CD4-positive, alpha-beta memory T cell (primary cell): ENCODE measurements around the gene NME8. TPM values are rescaled to one million over a fixed set of nuclear protein-coding genes. Genes with fewer than 3 reads are reported as not detected.

ENCODE experiments used
- CTCF ChIA-PET: fragments of 350-600 bp; sonication (Branson Sonifier 250); formaldehyde crosslinking; loops from one replicate; lab custom pipeline; 2021; ENCODE audit warnings: inconsistent platforms; ENCODE audit not compliant: partially characterized antibody; lab: Charles Lee
- POLR2A ChIA-PET: fragments of 350-600 bp; sonication (Branson Sonifier 250); formaldehyde crosslinking; loops from one replicate; lab custom pipeline; 2021; ENCODE audit not compliant: partially characterized antibody; lab: Charles Lee
- DNase-seq, 5 donors: peaks; one replicate each; pipeline versions ENCODE4 v3.0.0 to v3.0.0-alpha.2; 2020 to 2022; ENCODE audit warnings: mixed read lengths in 1 of 5
- H3K27ac ChIP-seq: one replicate; pipeline ENCODE4 v1.7.0; 2013; ENCODE audit warnings: low read depth, low read length
- H3K27me3 ChIP-seq: 2 replicates; pipeline ENCODE4 v1.7.0; 2013; ENCODE audit warnings: mild to moderate bottlenecking, low read length, moderate library complexity; ENCODE audit not compliant: insufficient read depth
- H3K36me3 ChIP-seq: 2 replicates; pipeline ENCODE4 v1.7.0; 2013; ENCODE audit warnings: mild to moderate bottlenecking, low read length, moderate library complexity; ENCODE audit not compliant: insufficient read depth
- H3K4me1 ChIP-seq: 2 replicates; pipeline ENCODE4 v1.7.0; 2013; ENCODE audit warnings: mild to moderate bottlenecking, low read length, moderate library complexity; ENCODE audit not compliant: insufficient read depth
- H3K4me3 ChIP-seq, 2 donors: one replicate each; pipeline ENCODE4 v1.7.0; 2013; ENCODE audit warnings: low read length in 2 of 2, mild to moderate bottlenecking in 1 of 2
- H3K9me3 ChIP-seq, 2 donors: one replicate each; pipeline ENCODE4 v1.7.0; 2013; ENCODE audit warnings: low read length in 2 of 2, control low read depth in 1 of 2; ENCODE audit not compliant: control insufficient read depth in 1 of 2
- H3K27ac Mint-ChIP-seq, 7 donors: one replicate each; pipeline ENCODE4 v1.8.0; 2020 to 2021; ENCODE audit warnings: mixed read lengths in 7 of 7, mild to moderate bottlenecking in 6 of 7, inconsistent platforms in 3 of 7, moderate library complexity in 3 of 7
- H3K27me3 Mint-ChIP-seq, 2 donors: one replicate each; pipeline ENCODE4 v1.8.0; 2020 to 2021; ENCODE audit warnings: mixed read lengths in 2 of 2
- H3K36me3 Mint-ChIP-seq, 2 donors: one replicate each; pipeline ENCODE4 v1.8.0; 2020 to 2021; ENCODE audit warnings: mixed read lengths in 2 of 2, inconsistent platforms in 1 of 2, mild to moderate bottlenecking in 1 of 2
- H3K4me1 Mint-ChIP-seq, 4 donors: one replicate each; pipeline ENCODE4 v1.8.0; 2020 to 2021; ENCODE audit warnings: mixed read lengths in 4 of 4, mild to moderate bottlenecking in 1 of 4
- H3K4me3 Mint-ChIP-seq, 8 donors: one replicate each; pipeline ENCODE4 v1.8.0; 2020 to 2021; ENCODE audit warnings: mixed read lengths in 8 of 8, mild to moderate bottlenecking in 7 of 8, moderate library complexity in 6 of 8, inconsistent platforms in 3 of 8
- H3K9me3 Mint-ChIP-seq, 8 donors: one replicate each; pipeline ENCODE4 v1.8.0; 2020 to 2021; ENCODE audit warnings: mixed read lengths in 8 of 8, mild to moderate bottlenecking in 5 of 8, inconsistent platforms in 3 of 8, moderate library complexity in 1 of 8
- intact Hi-C: fragments of 100-400 bp; cut with micrococcal nuclease; formaldehyde crosslinking; loops from one replicate; pipeline ENCODE4 v1.15.1; 2023
- polyA plus RNA-seq, 2 donors: library from polyadenylated mRNA; unstranded; fragments of 300-500 nt; fragmentation: Illumina TruSeq; gene quantifications; one replicate each; pipeline ENCODE4 v1.2.3, GENCODE V29; 2021
- total RNA-seq, 2 experiments: library from RNA; stranded (reverse); gene quantifications; one replicate each; pipeline ENCODE4 v1.2.3, GENCODE V29; 2021

The NME8 gene
- total and polyA plus RNA-seq, 4 experiments from 2014 or later = not detected

DNA sequence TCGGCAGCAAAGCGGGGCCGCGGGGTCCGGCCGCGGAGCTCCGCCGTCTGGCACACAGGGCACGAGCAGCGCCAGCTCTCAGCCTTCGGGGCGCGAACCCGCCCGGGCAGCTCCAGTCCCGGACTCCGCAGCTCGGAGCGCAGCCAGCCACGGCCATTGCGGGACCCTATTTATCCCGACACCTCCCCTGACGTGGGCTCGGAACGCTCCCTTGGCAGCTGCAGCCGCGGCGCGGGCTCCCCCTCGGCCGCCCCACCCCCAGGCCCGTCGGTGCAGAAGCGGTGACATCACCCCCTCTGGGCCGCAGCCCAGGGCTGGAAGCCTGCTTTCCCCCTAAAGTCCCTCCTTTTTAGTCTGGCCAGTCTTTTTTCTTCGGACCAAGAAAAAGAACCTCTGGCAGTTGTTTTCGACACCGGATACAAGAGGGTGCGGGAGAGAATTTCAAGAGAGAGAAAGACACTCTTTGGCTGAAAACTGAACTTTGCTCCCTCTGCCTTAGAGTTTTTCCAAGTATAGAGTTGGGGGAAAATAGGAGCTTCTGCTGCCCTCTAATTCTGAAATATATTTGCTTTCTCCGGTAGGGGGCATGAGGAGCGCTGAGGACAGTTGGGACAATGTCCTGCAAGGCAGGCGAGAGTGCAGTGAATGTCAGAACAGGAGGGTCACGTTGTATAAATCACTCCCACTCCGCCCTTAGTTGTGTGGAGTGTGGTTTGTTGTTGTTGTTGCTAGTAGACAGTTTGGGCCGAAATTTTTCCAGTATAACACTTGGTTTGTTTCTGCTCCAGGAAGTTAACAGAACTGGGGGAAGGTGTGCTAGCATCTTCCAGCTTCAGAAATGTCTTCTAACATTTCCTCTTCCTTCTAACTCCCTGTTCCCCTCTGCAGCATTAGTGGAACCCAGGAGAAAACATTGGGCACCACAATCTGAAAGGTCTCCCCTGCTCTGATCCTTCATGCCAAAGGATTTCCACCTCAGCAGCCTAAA, 68.6 kb downstream of the NME8 start, which contains the start of gene SFRP4:
TSS of gene SFRP4 (minus strand) at position 145 of the 988 bp plus-strand sequence. CDS start 280 bp downstream, outside the sequence.
- CTCF ChIA-PET = no interaction called here
- H3K27ac Mint-ChIP-seq = no peak within 1 kb of the TSS

GRCh38 chr7:37918526-37918925, 70.1 kb downstream of the NME8 start:
- peaks cover 47 to 53% of the 10 kb centered on the region in 2 donors for H3K27me3 Mint-ChIP-seq
- Histone ChIP-seq H3K4me1 (peaks cover 8% of the 10 kb centered on the region), H3K36me3 (no peaks in the 10 kb centered on the region), H3K27me3 (peaks cover 10% of the 10 kb centered on the region), H3K9me3 (no peaks in the 10 kb centered on the region), H3K27ac (no peak overlapping the region), H3K4me3 (no peak overlapping the region)
- no peaks in the 10 kb centered on the region for H3K36me3 Mint-ChIP-seq
- H3K27ac Mint-ChIP-seq = no peak overlapping the region
- H3K4me1 Mint-ChIP-seq = peaks cover 8 to 22% (median 13%) of the 10 kb centered on the region in 4 donors
- no peak for DNase-seq
- POLR2A ChIA-PET = no interaction called here
- no peak overlapping the region for H3K4me3 Mint-ChIP-seq
- intact Hi-C loops = no loop called here
- CTCF ChIA-PET = no interaction called here
- peaks cover 0 to 6% (median 0%) of the 10 kb centered on the region in 8 donors for H3K9me3 Mint-ChIP-seq

More for the DNA sequence above, 68.6 kb downstream of the NME8 start, which contains the start of gene SFRP4:
- no peaks in the 10 kb centered on the region for H3K36me3 ChIP-seq
- intact Hi-C loops = no loop called here
- H3K27ac ChIP-seq = no peak within 1 kb of the TSS
- H3K9me3 ChIP-seq = no peaks in the 10 kb centered on the region
- peaks cover 10% of the 10 kb centered on the region for H3K27me3 ChIP-seq
- POLR2A ChIA-PET = no interaction called here
- Mint-ChIP-seq H3K4me3 (peak within 1 kb of the TSS in 6 of 8 donors; percentile 1 to 69 (median 14)), H3K9me3 (peaks cover 0 to 4% (median 0%) of the 10 kb centered on the region in 8 donors), H3K4me1 (peaks cover 8 to 21% (median 13%) of the 10 kb centered on the region in 4 donors), H3K36me3 (no peaks in the 10 kb centered on the region), H3K27me3 (peaks cover 45 to 47% of the 10 kb centered on the region in 2 donors)
- DNase-seq = no peak
- H3K4me1 ChIP-seq = peaks cover 8% of the 10 kb centered on the region
- no peak within 1 kb of the TSS for H3K4me3 ChIP-seq

DNA sequence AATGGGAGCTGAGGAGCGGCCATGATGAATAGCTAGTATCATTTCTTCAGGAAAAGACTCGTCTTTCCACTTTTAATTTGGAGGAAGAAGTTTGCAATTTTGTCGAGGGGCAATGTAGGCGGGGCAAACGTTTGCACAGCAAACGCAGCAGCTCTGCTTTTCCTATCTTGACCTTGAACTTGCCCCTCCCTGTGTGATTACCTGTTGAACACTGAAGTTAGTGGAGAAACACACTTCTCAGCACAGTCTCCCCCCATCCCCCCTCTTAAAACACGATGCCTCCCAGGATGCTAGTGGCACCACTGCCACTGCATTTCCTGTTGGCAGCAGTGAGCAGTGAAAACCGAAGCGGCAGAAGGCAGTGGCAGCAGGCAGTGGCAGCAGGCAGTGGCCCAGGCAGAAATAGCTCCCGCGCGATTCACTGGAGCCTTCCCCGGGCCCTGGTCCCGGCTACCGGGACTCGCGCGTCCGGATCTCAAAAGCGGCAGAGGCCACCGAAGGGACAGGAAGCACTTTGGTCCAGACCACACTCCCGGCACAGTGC, 72.0 kb downstream of the NME8 start, which contains the start of gene EPDR1:
TSS of gene EPDR1 (plus strand) at position 336 of the 544 bp plus-strand sequence. CDS start 300 bp downstream, outside the sequence.
- Mint-ChIP-seq H3K9me3 (peaks cover 0 to 11% (median 5%) of the 10 kb centered on the region in 8 donors), H3K27ac (peak within 1 kb of the TSS in 1 of 7 donors; percentile 53)

DNA sequence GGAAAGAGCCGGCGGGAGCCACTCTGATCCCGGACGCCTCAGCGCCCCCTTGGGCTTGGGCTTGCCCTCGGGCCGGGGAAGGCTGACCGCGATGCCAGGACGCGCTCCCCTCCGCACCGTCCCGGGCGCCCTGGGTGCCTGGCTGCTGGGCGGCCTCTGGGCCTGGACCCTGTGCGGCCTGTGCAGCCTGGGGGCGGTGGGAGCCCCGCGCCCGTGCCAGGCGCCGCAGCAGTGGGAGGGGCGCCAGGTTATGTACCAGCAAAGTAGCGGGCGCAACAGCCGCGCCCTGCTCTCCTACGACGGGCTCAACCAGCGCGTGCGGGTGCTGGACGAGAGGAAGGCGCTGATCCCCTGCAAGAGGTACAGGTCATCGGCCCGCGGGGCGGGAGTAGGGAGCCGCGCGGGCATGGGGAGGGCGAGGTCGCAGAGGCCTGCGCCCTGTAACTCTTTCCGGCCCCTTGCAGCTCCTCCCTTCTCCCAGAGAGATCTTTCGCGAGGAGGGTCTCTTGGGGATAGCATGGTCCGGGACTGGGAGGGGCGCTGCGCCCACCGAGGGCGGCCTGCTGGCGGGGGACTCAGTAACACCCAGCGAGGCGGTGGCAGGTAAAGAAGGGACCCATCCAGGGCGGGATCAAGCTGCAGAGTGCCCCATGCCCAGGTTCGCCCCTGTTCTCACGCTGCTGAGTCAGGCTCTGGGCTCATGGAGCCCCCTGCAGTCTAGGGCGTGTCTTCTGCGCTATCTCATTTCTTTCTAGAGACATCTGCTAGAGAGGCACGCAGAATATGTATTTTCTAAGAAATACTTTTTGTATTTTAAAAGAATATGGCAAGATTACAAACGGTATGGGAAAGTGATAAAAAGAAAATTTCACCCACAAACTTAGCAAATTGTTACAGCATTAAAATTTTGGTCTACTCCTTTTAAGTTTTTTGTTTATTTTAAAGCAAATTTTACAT, 72.7 kb downstream of the NME8 start:
- intact Hi-C loops = no loop called here
- H3K4me3 ChIP-seq = no peak overlapping the region
- DNase-seq = no peak
- H3K27ac ChIP-seq = no peak overlapping the region
- H3K9me3 Mint-ChIP-seq = peaks cover 0 to 19% (median 6%) of the 10 kb centered on the region in 8 donors
- H3K27ac Mint-ChIP-seq = no peak overlapping the region
- H3K27me3 Mint-ChIP-seq = peaks cover 45 to 53% of the 10 kb centered on the region in 2 donors
- H3K36me3 ChIP-seq = no peaks in the 10 kb centered on the region
- peaks cover 6% of the 10 kb centered on the region for H3K4me1 ChIP-seq
- peaks cover 0 to 2% of the 10 kb centered on the region in 2 donors for H3K36me3 Mint-ChIP-seq
- H3K27me3 ChIP-seq = peaks cover 6% of the 10 kb centered on the region
- no peaks in the 10 kb centered on the region for H3K9me3 ChIP-seq
- H3K4me1 Mint-ChIP-seq = peaks cover 6 to 18% (median 12%) of the 10 kb centered on the region in 4 donors
- POLR2A ChIA-PET = no interaction called here
- peak overlapping the region; percentile 29 to 85 (median 65) for H3K4me3 Mint-ChIP-seq
- CTCF ChIA-PET = no interaction called here

More for the DNA sequence above, 72.0 kb downstream of the NME8 start, which contains the start of gene EPDR1:
- CTCF ChIA-PET = no interaction called here
- peak within 1 kb of the TSS; percentile 59 to 85 (median 70) for H3K4me3 Mint-ChIP-seq
- intact Hi-C loops = no loop called here
- no peaks in the 10 kb centered on the region for H3K36me3 ChIP-seq
- no peaks in the 10 kb centered on the region for H3K9me3 ChIP-seq
- H3K4me1 ChIP-seq = peaks cover 8% of the 10 kb centered on the region
- no peak within 1 kb of the TSS for H3K4me3 ChIP-seq
- peak in 4 of 5 donors; percentile 3 to 9 (median 6) for DNase-seq
- peaks cover 8 to 22% (median 12%) of the 10 kb centered on the region in 4 donors for H3K4me1 Mint-ChIP-seq
- no peaks in the 10 kb centered on the region for H3K36me3 Mint-ChIP-seq
- H3K27ac ChIP-seq = no peak within 1 kb of the TSS
- POLR2A ChIA-PET = no interaction called here
- peaks cover 46 to 55% of the 10 kb centered on the region in 2 donors for H3K27me3 Mint-ChIP-seq
- peaks cover 9% of the 10 kb centered on the region for H3K27me3 ChIP-seq

DNA sequence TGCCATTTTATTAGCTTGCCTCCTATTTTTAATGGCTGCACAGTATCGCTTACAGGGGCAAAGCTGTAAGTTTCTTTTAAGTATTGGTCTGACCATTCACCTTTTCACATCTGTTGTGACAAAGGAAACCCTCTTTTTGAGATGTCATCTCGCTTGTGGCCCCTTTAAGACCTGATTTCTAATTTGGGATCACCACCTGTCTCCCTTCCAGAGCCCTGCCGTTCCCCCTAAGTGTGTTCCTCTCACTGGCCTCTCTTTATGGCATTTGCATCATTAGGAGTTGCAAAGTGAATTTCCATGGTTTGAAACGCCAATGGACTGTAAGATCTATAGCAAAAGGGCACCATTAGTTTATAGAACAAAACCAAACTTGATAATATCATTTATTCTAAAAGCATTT, 73.5 kb downstream of the NME8 start:
- H3K4me3 ChIP-seq = no peak overlapping the region
- DNase-seq = no peak
- POLR2A ChIA-PET = no interaction called here
- H3K27me3 ChIP-seq = peaks cover 6% of the 10 kb centered on the region
- no peaks in the 10 kb centered on the region for H3K36me3 ChIP-seq
- no peak overlapping the region for H3K27ac ChIP-seq
- Mint-ChIP-seq H3K27me3 (peaks cover 45 to 53% of the 10 kb centered on the region in 2 donors), H3K36me3 (peaks cover 0 to 3% of the 10 kb centered on the region in 2 donors), H3K4me1 (peaks cover 4 to 16% (median 12%) of the 10 kb centered on the region in 4 donors), H3K4me3 (peak overlapping the region in 4 of 8 donors; percentile 9 to 45 (median 30)), H3K27ac (no peak overlapping the region), H3K9me3 (peaks cover 0 to 21% (median 7%) of the 10 kb centered on the region in 8 donors)
- H3K4me1 ChIP-seq = peaks cover 3% of the 10 kb centered on the region
- intact Hi-C loops = no loop called here
- H3K9me3 ChIP-seq = no peaks in the 10 kb centered on the region
- CTCF ChIA-PET = no interaction called here

DNA sequence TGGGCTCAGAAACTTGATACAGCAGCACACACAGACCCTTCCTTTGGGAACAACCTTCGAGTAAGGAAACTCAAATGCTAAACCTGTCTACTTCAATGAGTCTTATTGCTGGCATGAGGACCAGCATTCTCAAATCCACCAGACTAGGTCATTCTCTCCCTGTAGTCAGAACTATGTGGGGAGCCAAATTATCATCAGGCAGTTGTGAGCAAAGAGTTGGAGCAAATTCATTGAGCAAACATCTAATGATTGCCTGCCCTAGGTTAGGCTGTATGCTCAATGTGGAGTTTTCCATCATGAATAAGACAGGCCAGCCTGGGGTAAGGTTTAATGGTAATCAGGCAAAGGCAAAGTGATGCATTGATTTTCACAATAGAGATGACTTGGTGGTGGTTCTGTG, 75.6 kb downstream of the NME8 start:
- peaks cover under 1% of the 10 kb centered on the region for H3K27me3 ChIP-seq
- Mint-ChIP-seq H3K4me1 (peaks cover 1 to 11% (median 7%) of the 10 kb centered on the region in 4 donors), H3K4me3 (no peak overlapping the region), H3K27me3 (peaks cover 34 to 39% of the 10 kb centered on the region in 2 donors), H3K9me3 (peaks cover 0 to 21% (median 7%) of the 10 kb centered on the region in 8 donors), H3K27ac (no peak overlapping the region), H3K36me3 (peaks cover 0 to 3% of the 10 kb centered on the region in 2 donors)
- H3K27ac ChIP-seq = no peak overlapping the region
- no peak overlapping the region for H3K4me3 ChIP-seq
- no peaks in the 10 kb centered on the region for H3K4me1 ChIP-seq
- CTCF ChIA-PET = no interaction called here
- intact Hi-C loops = no loop called here
- POLR2A ChIA-PET = no interaction called here
- H3K9me3 ChIP-seq = no peaks in the 10 kb centered on the region
- no peaks in the 10 kb centered on the region for H3K36me3 ChIP-seq
- no peak for DNase-seq
